ENCODE data around the gene CALN1.
"Not testable (repeated sequence)": the region's sequence is repeated elsewhere in the genome, so short reads cannot be mapped to it uniquely, and the experiment has no call there.

CALN1 gene

DNA sequence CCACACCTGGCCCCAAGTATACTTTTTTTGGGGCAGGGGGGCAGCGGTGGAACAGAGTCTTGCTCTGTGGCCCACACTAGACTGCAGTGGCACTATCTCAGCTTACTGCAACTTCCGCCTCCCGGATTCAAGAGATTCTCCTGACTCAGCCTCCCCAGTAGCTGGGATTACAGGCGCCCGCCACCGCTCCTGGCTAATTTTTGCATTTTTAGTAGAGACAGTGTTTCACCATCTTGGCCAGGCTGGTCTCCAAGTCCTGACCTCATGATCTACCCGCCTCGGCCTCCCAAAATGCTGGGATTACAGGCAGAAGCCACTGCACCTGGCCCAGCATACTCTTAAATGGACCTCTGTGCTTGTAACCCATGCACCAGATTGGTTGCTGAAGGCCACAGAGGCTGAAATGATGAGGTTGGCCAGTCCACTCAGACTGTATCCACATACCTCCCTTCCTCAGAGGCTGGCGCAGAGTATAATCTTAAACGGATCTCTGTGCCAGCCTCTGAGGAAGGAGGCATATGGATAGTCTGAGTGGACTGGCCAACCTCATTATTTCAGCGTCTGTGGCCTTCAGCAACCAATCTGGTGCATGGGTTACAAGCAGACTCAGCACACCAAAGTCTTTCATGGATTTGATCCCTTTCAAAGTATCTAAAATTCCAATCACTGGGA is 3.0 kb downstream of the CALN1 start:
- DNase-seq (ENCODE audit: low read depth): no peak

- no peak for DNase-seq (ENCODE audit: low read depth)
These were observed 5.2 kb downstream of the CALN1 start for GRCh38 chr7:72406820-72407403.

- no peak for DNase-seq (ENCODE audit: low read depth)
These were observed 6.3 kb downstream of the CALN1 start for GRCh38 chr7:72405871-72406270.

- DNase-seq (ENCODE audit: low read depth): no peak
These were observed 6.7 kb downstream of the CALN1 start for GRCh38 chr7:72405418-72405817.

DNA sequence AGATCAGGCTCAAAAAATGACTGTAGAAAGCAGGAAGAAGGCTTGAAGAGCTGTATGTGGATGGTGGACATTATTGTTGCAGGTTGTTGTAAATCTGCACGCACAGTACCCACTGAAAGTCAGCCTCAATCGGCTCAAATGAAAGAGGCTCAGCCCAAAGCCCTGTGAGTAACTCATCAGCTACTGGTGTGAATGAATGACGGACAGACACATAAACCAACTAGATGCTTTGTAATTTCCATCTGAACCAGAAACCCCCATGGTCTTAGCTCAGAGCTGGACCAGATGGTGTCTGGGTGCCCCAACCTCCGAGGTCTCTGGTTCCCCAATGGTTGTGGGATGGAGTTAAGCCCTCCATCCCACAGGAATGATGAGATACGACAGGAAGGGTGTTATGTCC is 7.4 kb downstream of the CALN1 start:
- DNase-seq (ENCODE audit: low read depth): no peak

DNA sequence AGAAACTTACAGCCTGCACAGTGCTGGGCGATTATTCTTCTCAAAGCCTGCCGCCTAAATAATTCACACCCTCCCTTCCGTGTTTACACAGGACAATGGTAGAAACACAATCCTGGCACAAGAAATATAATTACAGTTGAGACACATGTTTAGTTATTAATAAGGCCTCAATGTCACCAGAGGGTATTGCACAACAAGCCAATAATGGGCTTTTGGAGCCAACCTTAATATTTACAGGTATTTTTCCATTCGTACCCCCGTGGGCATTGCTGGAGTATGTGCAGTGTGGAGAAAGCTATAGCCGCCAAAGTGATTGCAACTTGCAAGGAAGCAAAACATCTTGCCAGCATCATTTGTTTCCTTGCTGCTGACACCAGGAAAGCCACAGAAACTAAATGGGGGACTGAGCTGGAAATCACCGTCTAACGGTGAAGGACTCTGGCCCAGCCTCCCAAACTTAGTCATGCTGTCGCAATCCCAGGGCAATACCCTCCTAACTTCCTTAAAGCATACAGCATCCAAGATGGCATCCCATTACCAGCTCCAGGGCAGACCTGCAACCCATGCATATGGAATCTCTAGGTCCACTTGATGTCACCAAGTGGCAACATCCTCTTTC is 8.6 kb downstream of the CALN1 start:
- no peak for DNase-seq (ENCODE audit: low read depth)

- no peak for DNase-seq (ENCODE audit: low read depth)
These were observed 18.1 kb downstream of the CALN1 start for GRCh38 chr7:72394016-72394415.

DNA sequence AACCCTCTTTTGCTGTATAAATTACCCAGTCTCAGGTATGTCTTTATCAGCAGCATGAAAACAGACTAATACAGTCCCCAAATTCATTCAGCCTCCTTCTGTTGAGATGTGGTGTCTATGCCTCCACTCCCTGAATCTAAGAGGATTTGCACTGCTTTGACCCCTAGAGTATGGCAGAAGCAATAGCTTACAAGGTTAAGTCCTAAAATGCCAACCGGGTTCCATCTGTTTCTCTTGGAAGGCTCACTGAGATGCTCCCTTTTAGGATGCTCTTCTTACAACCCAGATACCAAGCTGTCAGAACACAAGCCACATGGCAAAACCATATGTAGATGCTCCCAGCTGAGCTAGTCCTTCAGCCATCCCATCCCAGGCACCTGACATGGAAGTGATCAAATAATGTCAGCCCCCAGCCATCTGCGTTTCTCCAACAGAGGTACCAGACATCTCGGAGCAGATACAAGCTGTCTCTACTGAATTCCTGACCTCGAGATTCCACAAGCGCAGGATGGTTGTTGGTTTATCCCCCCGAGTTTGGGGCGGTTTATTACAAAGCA is 20.2 kb downstream of the CALN1 start:
- no peak for DNase-seq (ENCODE audit: low read depth)

DNA sequence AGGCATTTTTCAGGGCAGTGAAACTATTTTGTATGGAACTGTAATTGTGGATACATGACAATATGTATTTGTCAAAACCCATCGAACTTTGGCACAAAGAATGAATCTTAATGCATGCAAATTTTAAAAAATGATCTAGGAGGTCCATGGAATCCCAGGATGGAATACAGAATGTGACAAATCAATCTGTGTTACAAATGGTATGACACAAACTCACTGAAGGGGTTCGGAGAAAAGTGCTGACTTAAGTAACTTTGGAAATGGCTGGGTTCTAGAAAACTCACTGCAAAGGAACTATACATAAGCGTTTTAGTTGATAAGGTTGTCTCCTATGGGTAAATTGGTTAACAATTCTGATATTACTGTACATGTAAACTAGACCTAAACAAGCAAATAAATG is 26.0 kb downstream of the CALN1 start:
- no peak for DNase-seq (ENCODE audit: low read depth)

GRCh38 chr7:72362246-72362645 is 49.9 kb downstream of the CALN1 start:
- no peak for DNase-seq (ENCODE audit: low read depth)

DNA sequence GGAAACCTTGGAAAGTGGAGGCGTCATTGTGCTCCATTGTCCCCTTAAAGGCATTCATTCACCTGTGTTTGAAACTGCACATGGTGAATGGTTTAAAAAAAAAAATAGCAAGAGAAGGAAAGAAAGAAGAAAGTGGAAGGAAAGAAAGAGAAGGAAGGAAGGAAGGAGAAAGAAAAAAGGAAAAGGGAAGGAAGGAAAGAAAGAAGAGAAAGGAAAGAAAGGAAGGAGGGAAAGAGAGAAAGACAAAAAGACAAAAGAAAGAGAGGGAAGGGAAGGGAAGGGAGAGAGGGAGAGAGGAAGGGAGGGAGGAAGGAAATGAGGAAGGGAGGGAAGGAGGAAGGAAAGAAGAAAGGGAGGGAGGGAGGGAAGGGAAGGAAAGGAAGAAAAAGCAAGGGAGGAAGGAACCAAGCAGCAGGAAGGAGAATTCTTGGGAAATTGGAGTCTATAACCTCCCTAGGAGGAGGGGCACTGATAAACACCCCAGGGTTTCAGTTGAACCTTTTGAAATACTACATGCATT is 66.9 kb downstream of the CALN1 start:
- DNase-seq (ENCODE audit: low read depth): no peak

DNA sequence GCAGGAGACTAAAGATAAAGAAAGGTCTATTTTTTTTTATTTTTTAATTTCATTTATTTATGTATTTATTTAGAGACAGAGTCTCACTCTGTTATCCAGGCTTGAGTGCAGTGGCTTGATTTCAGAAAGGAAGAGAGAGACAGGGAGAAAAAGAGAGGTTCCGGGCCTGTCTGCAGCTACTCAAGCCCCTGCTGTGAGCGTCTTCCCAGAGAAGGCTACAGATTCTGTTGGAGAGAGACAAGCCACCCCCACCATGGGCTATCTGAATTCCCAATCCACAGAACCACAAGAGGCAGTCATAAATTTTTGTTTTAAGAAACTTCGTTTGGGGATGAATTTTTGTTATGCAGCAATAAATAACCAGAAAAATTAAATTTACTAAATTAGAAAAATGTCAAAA is 68.1 kb downstream of the CALN1 start:
- DNase-seq (ENCODE audit: low read depth): no peak

GRCh38 chr7:72343354-72343753 is 68.8 kb downstream of the CALN1 start:
- not testable (repeated sequence) for DNase-seq (ENCODE audit: low read depth)

DNA sequence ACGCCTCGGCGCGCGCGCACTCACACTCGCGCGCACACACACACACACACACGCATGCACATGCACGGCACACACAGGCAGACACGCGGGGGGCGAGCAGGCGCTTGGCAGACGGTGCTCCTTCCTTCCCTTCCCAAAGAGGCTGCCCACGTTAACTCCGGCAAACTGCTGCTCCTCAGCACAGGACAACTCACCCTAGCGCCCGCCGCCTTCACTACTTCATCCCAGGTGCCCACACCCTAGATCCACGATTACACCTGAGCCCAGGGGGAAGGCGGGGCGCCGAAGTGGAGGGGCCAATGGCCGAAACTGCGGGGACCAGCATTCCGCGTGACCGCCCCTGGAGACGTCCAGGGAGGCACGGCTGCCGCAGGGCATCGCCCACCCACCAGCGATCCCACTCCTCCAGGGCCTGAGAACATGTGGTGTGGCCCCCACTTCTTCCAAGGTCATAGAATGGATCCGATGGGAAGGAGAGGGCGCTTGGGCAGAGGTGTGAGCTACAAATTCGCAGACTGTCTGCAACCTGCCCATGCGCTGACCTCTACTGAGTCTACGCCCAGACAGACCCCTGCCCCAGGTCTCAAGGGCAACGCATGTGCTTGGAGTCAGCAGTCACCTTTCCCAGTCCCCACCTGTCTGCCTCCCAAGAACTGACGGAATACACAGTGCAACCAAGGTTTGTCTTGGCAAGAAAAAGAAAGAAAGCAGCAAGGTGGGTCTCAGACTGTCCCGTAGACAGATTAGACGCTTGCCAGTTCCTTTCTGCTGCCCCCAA is 74.6 kb downstream of the CALN1 start:
- no peak for DNase-seq (ENCODE audit: low read depth)

GRCh38 chr7:72336632-72337389 is 75.3 kb downstream of the CALN1 start:
- no peak for DNase-seq (ENCODE audit: low read depth)

- DNase-seq (ENCODE audit: low read depth): no peak
These were observed 75.8 kb downstream of the CALN1 start for GRCh38 chr7:72336382-72336631.

GRCh38 chr7:72335561-72336381 is 76.4 kb downstream of the CALN1 start:
- no peak for DNase-seq (ENCODE audit: low read depth)

GRCh38 chr7:72334698-72335097 is 77.4 kb downstream of the CALN1 start:
- DNase-seq (ENCODE audit: low read depth): no peak

GRCh38 chr7:72334066-72334465 is 78.1 kb downstream of the CALN1 start:
- DNase-seq (ENCODE audit: low read depth): no peak

- no peak for DNase-seq (ENCODE audit: low read depth)
These were observed 85.3 kb downstream of the CALN1 start for GRCh38 chr7:72326811-72327210.

DNA sequence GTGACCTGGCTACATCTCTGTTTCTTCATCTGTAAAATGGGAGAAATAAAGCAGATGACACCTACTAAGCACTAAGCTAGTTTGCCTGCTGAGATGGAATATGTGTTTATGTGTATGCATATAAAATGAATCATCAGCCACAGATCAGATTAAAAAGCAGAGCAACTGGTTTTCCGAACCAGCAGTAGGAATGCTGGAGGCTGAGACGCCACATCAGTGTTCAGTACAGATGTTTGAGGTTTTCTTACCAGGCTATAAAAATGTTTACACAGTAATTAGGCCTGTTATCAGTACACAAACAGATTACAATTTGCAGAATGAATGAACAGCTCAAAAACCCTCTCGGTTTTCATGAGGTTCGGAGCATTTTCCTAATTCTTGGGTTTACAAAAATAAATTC is 85.8 kb downstream of the CALN1 start:
- no peak for DNase-seq (ENCODE audit: low read depth)
